ENCODE data around the gene PLCL1. TPM values are rescaled to one million over a fixed set of nuclear protein-coding genes. Genes with fewer than 3 reads are reported as not detected.

Gene PLCL1
- total RNA-seq, 1 donor from 2014 or later, result 0.50 TPM

GRCh38 chr2:197904446-197904845 is 100.1 kb downstream of the PLCL1 start:
- Mint-ChIP-seq H3K4me3 (ENCODE audit: unreplicated experiment) (no peak overlapping the region), H3K27ac (ENCODE audit: unreplicated experiment) (no peak overlapping the region), H3K4me1 (ENCODE audit: low read depth) (peaks cover 10% of the 10 kb centered on the region), H3K9me3 (ENCODE audit: low read depth) (no peaks in the 10 kb centered on the region), H3K27me3 (ENCODE audit: low read depth) (peaks cover 14% of the 10 kb centered on the region), H3K36me3 (ENCODE audit: low read depth) (no peaks in the 10 kb centered on the region)
- no peak for TF ChIP-seq CTCF (IDR thresholded peaks at IDR 0.05)
- no peak for DNase-seq (ENCODE audit: low spot score)

DNA sequence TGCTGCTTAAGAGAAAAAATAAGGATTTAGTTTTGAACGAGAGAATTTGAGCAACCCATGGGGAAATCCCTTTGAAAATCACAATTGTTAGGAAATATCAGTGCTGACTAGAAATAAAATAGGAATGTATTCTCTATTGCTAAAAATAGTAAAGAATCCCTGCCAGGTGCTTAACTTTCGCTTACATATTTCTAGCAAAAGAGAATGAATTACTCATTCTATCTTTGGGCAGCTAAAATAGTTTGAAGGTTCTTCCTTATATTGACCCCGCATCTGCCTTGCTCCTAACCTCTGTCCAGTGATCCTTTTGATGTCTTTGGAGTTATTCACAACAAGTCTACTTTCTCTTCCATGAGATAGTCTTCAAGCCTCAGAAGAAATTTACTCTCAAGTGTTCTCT is 103.8 kb downstream of the PLCL1 start:
- Mint-ChIP-seq H3K4me3 (ENCODE audit: unreplicated experiment) (no peak overlapping the region), H3K27ac (ENCODE audit: unreplicated experiment) (no peak overlapping the region), H3K27me3 (ENCODE audit: low read depth) (peaks cover 16% of the 10 kb centered on the region), H3K4me1 (ENCODE audit: low read depth) (peaks cover 28% of the 10 kb centered on the region), H3K9me3 (ENCODE audit: low read depth) (no peaks in the 10 kb centered on the region), H3K36me3 (ENCODE audit: low read depth) (no peaks in the 10 kb centered on the region)
- no peak for DNase-seq (ENCODE audit: low spot score)
- no peak for TF ChIP-seq CTCF (IDR thresholded peaks at IDR 0.05)

DNA sequence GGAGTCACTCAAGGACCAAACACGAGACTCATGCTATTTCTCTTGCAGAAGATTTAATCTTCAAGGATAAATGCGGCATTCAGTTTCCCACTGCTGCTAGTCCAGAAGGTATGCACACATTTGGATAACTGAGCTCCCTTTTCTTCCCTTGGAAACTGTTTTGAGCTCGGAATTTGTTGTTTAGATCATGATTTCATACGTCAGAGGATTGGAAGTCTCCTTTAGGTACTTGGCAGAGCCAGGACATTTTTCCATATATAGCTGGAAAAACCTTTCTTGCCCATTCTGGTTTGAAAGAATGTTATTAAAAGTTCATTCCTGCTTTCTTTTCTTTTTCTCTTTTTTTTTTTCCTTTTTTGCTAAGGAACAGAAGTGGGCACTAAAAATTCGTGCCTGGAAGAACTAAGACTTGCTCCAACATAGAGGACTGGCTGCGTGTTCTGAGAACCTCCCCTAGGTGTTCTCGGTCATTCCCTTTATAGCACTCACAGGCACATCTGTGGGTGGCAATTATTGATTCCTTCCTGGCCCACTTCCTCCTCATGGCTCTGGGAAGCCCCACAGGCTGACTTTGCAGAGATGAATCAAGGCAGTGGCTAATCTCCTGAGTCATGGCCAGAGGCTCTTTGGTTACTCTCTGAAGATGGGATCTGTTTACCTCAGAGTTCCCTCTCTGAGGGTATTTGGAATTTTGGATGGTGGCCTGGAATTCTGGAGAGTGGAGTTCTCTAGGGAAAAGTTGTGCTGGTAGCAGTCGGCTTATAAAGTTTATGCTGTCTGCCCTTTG is 104.8 kb downstream of the PLCL1 start:
- Mint-ChIP-seq H3K27me3 (ENCODE audit: low read depth) (peaks cover 16% of the 10 kb centered on the region), H3K9me3 (ENCODE audit: low read depth) (no peaks in the 10 kb centered on the region), H3K4me3 (ENCODE audit: unreplicated experiment) (no peak overlapping the region), H3K27ac (ENCODE audit: unreplicated experiment) (no peak overlapping the region), H3K4me1 (ENCODE audit: low read depth) (peaks cover 28% of the 10 kb centered on the region), H3K36me3 (ENCODE audit: low read depth) (no peaks in the 10 kb centered on the region)
- DNase-seq (ENCODE audit: low spot score), result no peak
- no peak for TF ChIP-seq CTCF (IDR thresholded peaks at IDR 0.05)

DNA sequence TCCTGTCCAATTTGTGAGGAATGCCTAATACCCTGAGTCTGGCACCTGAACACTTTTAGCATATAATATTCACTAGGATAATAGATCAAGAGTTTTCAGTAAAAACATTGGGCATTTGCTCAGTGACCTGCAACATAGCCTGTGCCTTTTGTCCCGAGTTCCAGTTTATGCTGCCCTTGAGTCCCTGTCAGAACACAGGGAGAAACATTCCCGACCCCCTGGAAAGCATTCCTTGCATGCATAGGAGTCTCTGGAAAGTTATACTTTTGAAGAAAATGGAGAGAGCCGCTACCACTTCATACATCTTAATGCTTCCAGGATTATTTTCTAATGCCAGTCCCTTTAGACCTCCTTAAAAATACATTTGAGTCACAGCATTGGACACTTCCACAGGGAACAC is 107.3 kb downstream of the PLCL1 start:
- peaks cover 32% of the 10 kb centered on the region for H3K4me1 Mint-ChIP-seq (ENCODE audit: low read depth)
- H3K27ac Mint-ChIP-seq (ENCODE audit: unreplicated experiment), result no peak overlapping the region
- no peak overlapping the region for H3K4me3 Mint-ChIP-seq (ENCODE audit: unreplicated experiment)
- no peaks in the 10 kb centered on the region for H3K36me3 Mint-ChIP-seq (ENCODE audit: low read depth)
- H3K27me3 Mint-ChIP-seq (ENCODE audit: low read depth), result peaks cover 17% of the 10 kb centered on the region
- DNase-seq (ENCODE audit: low spot score), result no peak
- no peaks in the 10 kb centered on the region for H3K9me3 Mint-ChIP-seq (ENCODE audit: low read depth)
- no peak for TF ChIP-seq CTCF (IDR thresholded peaks at IDR 0.05)

- no peak for TF ChIP-seq CTCF (IDR thresholded peaks at IDR 0.05)
- Mint-ChIP-seq H3K4me1 (ENCODE audit: low read depth) (peaks cover 32% of the 10 kb centered on the region), H3K9me3 (ENCODE audit: low read depth) (no peaks in the 10 kb centered on the region), H3K27ac (ENCODE audit: unreplicated experiment) (no peak overlapping the region), H3K36me3 (ENCODE audit: low read depth) (no peaks in the 10 kb centered on the region), H3K4me3 (ENCODE audit: unreplicated experiment) (no peak overlapping the region), H3K27me3 (ENCODE audit: low read depth) (peaks cover 17% of the 10 kb centered on the region)
- no peak for DNase-seq (ENCODE audit: low spot score)
Measured at GRCh38 chr2:197913084-197913483, 108.7 kb downstream of the PLCL1 start.
